Right lung (tissue), 5 donors: ENCODE results near the gene ARHGAP10. TPM values are rescaled to one million over a fixed set of nuclear protein-coding genes. Genes with fewer than 3 reads are reported as not detected.
"Not testable (repeated sequence)": the region's sequence is repeated elsewhere in the genome, so short reads cannot be mapped to it uniquely, and the experiment has no call there.

Experiments used
- DNase-seq, 2 donors: peaks; one replicate each; pipeline ENCODE4 v3.0.0-alpha.2; 2013
- polyA plus RNA-seq, 5 donors: library from polyadenylated mRNA; unstranded; fragments of 120-200 nt; gene quantifications; one replicate each; pipeline versions ENCODE4 v1.2.1 to v1.2.3, GENCODE V29; 2013; ENCODE audit warnings: inconsistent platforms in 1 of 5, low replicate concordance in 1 of 5; ENCODE audit not compliant: insufficient read length in 5 of 5, insufficient read depth in 1 of 5

Gene ARHGAP10
- polyA plus RNA-seq, 5 donors, result 10.9 to 13.5 (median 12.5) TPM

- DNase-seq, result no peak
These were observed 116.1 kb downstream of the ARHGAP10 start for GRCh38 chr4:147847751-147848590.

- DNase-seq, result no peak
These were observed 116.7 kb downstream of the ARHGAP10 start for GRCh38 chr4:147848634-147849033.

GRCh38 chr4:147851135-147851534 is 119.2 kb downstream of the ARHGAP10 start:
- DNase-seq, result no peak

- DNase-seq, result no peak
These were observed 121.8 kb downstream of the ARHGAP10 start for GRCh38 chr4:147853706-147854105.

DNA sequence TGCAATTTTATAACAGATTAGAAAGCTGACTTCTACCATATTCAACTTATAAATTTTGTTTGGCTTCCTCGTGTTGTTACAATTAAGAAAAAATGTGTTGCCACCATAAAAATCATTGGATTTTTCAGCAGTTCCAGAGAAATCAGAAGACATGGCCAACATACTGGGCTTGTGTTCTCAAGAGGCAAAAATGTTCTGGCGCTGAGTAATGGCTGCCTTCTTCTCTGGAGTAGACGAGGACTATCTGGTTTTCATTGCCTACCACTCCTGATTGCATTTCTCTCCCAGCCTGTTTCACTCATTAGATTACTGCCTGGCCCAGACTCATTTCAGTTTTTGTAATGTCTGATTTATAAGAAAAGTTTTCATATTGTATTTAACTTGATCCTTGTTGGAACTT is 122.3 kb downstream of the ARHGAP10 start:
- DNase-seq, result no peak

DNA sequence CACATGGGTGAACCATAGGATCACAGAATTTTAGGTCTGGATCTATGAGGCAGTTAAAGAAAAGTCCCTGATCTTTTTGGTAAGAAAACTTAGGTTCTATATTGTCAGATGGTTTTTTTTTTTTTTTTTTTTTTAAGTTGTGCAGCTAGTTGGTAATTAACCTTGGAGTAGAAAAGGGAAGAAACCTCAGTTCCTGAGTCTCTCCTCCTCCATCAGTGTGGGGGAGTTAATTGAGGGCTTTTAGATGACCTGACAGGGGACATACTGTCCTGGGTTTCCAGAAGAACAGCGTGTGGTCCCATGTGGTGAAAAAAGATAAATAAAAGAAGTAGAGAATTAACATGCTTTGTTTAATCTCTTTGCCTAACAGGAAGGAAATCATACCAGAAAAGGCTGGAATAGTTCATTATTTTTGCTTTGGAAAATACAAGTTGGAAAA is 123.7 kb downstream of the ARHGAP10 start:
- no peak for DNase-seq

DNA sequence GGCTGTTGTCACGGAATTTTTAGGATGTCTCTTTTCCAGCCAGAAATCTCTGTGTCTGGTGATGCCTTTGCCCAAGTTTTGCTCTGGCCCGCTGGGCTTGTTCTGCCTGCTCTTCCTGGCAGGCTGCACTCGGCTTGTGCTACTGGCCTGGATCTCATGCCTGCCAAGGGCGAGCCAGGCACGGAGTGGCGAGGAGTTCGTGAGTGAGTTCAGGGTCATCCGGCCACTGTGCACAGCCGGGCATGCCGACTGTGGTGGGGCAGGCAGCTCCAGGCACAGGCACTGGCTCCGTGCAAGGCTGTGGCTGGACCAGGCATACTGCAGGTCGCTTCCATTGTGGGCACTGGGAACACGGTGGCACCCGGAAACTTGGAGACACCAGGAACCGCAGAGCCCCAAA is 129.1 kb downstream of the ARHGAP10 start:
- no peak for DNase-seq

DNA sequence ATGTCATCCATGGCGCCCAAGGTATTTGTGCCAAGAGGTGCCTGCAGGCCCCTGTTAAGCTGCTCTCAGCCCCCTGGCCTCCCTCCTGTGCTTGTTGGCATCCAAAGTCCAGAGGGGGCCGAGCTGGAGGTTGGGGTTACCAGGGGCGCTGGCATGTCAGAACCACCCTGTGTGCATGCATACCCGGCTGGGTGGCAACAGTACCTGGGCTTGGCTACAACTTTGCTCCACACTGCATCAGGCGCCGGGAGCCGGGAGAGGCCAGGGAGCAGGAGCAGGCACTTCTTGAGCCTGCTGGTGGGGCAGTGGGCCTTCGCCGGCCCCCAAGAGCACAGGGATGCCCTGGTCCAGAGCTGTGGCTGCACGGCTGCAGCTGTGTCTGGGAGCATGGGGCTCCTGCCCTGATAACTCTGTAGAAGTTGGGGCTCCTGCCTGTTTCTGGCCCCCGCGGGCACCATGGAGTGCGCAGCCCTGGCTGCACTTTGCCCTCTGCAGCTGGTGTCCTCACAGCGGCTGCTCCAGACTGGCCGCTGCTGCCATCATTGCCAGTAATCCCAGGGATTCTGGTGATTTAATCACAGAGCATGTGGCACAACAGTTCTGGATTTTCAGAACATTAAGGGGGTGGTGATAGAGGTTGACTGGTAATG is 130.3 kb downstream of the ARHGAP10 start:
- no peak for DNase-seq

DNA sequence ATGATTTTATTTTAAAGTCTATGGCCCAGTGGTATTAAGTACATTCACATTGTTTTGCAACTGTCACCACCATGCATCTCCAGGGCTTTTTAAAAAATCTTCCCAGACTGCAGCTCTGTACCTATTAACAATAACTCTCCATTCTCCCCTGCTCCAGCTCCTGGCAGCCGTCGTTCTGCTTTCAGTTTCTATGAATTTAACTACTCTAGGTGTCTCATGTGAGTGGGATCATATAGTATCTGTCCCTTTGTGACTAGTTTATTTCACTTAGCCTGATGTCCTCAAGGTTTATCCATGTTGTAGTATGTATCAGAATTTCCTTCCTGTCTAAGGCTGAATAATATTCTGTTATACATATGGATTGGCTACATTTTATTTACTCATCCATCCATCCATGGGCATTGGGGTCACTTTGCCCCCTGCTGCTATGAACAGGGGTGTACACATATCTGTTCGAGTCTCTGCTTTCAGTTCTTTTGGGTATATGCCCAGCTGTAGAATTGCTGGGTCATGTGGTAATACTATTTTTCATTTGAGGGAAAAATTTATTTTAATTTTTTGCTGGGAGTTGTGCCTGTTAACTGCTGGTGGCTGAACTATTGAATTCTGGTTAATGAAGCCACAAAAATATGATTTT is 131.3 kb downstream of the ARHGAP10 start:
- DNase-seq, result no peak

DNA sequence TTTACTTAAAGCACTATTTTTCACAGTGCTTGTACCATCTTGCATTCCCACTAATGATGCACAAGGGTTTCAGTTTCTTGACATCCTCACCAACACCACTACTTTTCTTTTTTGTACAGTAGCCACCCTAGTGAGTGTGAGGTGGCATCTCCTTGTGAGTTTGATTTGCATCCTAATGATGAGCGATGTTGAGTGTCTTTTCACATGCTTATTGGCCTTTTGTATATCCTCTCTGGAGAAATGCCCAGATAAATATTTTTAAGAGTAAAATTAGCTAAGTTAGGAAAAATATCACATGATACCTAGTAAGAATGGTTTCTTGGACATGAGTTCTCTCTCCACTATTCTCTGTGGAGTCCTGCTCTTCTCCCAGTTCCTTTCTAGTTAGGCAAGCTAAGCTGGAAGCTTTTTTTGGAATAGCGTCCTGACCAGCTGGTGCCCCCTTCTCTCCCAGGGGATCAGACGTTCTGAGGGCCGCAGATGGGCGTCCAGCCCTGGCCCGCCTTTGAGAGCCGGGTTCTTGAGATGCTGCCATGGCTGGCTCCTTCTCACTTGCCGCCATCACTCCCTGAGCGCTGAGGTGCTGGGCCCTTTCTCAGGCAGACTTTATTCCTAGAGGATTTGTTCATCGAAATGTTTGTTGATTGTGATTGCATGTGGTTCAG is 132.1 kb downstream of the ARHGAP10 start:
- no peak for DNase-seq

- DNase-seq, result no peak
These were observed 132.7 kb downstream of the ARHGAP10 start for GRCh38 chr4:147864607-147865006.

GRCh38 chr4:147865926-147866325 is 134.0 kb downstream of the ARHGAP10 start:
- DNase-seq, result no peak

DNA sequence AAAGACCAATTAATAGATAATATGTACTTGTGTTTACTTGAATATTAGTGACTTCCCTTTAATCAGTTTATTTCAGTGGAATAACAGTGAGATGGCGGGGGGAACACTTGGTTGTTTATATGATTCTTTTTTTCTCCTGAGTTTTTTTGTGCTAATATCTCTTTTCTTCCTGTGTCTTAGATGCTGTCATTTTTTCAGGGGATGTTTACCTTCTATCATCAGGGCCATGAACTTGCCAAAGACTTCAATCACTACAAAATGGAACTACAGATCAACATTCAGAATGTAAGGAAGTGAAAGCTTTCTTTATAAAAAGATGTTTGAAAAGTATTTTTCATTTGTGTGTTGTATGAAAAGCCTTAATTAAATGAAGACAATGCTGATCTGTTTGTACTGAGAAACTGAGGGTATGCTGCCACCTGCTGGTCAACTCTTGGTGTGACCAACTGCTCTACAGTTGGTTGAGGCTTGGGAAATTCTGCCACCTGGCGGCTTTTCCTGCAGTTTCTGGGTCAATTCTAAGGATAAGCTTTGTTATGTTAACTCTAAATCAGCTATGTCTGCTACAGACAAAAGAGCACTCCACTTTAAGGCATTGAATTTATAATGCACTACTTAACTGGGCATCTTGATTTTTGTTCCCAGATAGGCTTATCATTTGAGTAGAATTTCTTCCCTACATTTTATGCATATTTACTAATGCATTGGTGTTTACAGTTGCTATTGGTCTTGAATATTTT is 134.8 kb downstream of the ARHGAP10 start:
- DNase-seq, result peak; percentile 80 to 92

- no peak for DNase-seq
These were observed 142.2 kb downstream of the ARHGAP10 start for GRCh38 chr4:147874109-147874508.

DNA sequence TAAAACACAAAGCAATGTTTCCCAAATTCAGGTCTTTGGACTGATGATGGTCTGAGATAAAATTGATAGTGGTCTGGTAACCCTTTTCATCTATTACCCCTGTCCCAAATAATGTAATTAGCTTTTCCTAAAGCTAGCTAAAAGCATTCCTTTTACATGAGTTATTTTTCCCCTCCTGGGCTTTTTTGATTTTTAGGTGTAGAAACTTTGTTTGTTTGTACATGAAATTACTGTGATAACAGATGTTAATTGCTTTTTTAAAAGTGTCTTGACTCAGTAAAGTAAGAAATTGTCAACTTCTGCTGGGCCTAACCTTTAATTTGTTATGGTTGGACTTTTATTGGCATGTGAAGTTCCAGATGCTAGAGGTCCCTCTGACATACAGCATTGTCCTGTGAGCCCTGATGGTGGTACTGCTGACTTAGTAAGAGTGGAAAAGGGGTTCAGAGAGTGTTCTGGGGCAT is 145.5 kb downstream of the ARHGAP10 start:
- DNase-seq, result no peak

- no peak for DNase-seq
These were observed 147.8 kb downstream of the ARHGAP10 start for GRCh38 chr4:147879676-147880075.

- no peak for DNase-seq
These were observed 148.6 kb downstream of the ARHGAP10 start for GRCh38 chr4:147880511-147880910.

GRCh38 chr4:147884536-147884935 is 152.6 kb downstream of the ARHGAP10 start:
- no peak for DNase-seq

DNA sequence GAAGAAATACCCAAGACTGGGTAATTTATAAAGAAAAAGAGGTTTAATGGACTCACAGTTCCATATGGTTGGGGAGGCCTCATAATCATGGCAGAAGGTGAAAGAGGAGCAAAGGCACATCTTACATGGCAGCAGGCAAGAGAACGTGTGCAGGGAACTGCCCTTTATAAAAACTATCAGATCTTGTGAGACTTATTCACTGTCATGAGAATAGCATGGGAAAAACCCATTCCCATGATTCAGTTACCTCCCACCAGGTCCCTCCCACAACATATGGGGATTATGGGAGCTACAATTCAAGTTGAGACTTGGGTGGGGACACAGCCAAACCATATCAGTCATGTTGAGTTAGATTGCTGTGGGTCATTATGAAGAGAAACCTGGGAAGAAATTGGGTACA is 153.3 kb downstream of the ARHGAP10 start:
- DNase-seq, result not testable (repeated sequence)

- no peak for DNase-seq
These were observed 159.7 kb downstream of the ARHGAP10 start for GRCh38 chr4:147891476-147892115.

- DNase-seq, result no peak
These were observed 167.6 kb downstream of the ARHGAP10 start for GRCh38 chr4:147899512-147899911.
